Stimulated activated CD4-positive, alpha-beta T cell treated with anti-CD3 and anti-CD28 coated beads, Interleukin-1b, Interleukin-23, amount 100 ng/mL, for 48 hours (primary cell): ENCODE results near the gene GMPS.
"Not testable (repeated sequence)": the region's sequence is repeated elsewhere in the genome, so short reads cannot be mapped to it uniquely, and the experiment has no call there.

Experiments
- DNase-seq: peaks from one replicate; pipeline ENCODE4 v3.0.0-alpha.2; 2020

GMPS gene

GRCh38 chr3:155870133-155870944, at the start of gene GMPS:
Gene GMPS, plus strand, starts transcription at chr3:155870650. Its CDS starts 221 bp downstream, at chr3:155870871.
- DNase-seq, result peak; percentile 96

- DNase-seq, result not testable (repeated sequence)
Observed at GRCh38 chr3:155828490-155829098, 41.9 kb upstream of the GMPS start.

GRCh38 chr3:155835341-155836071, 34.9 kb upstream of the GMPS start:
- no peak for DNase-seq

- no peak for DNase-seq
Observed at GRCh38 chr3:155843569-155843968, 26.9 kb upstream of the GMPS start.

- DNase-seq, result no peak
Observed at GRCh38 chr3:155846119-155846518, 24.3 kb upstream of the GMPS start.

- no peak for DNase-seq
Observed at GRCh38 chr3:155847993-155848392, 22.5 kb upstream of the GMPS start.

GRCh38 chr3:155849404-155849803, 21.0 kb upstream of the GMPS start:
- not testable (repeated sequence) for DNase-seq

- no peak for DNase-seq
Observed at GRCh38 chr3:155852341-155852740, 18.1 kb upstream of the GMPS start.

GRCh38 chr3:155853214-155854140, 17.0 kb upstream of the GMPS start:
- DNase-seq, result peak; percentile 45

GRCh38 chr3:155854141-155854940, 16.1 kb upstream of the GMPS start, which contains the start of gene SLC33A1:
Gene SLC33A1, minus strand, starts transcription at chr3:155854427. Its CDS starts 430 bp downstream, at chr3:155853997.
- DNase-seq, result peak; percentile 99

GRCh38 chr3:155859859-155860258, 10.6 kb upstream of the GMPS start:
- no peak for DNase-seq

GRCh38 chr3:155860424-155860823, 10.0 kb upstream of the GMPS start:
- not testable (repeated sequence) for DNase-seq

GRCh38 chr3:155861476-155862183, 8.8 kb upstream of the GMPS start:
- no peak for DNase-seq

GRCh38 chr3:155862290-155862982, 8.0 kb upstream of the GMPS start:
- peak; percentile 73 for DNase-seq

- DNase-seq, result no peak
Observed at GRCh38 chr3:155863072-155863784, 7.2 kb upstream of the GMPS start.

GRCh38 chr3:155869691-155870090, 759 bp upstream of the GMPS start:
- DNase-seq, result no peak

GRCh38 chr3:155870945-155871745, 695 bp downstream of the GMPS start:
- peak; percentile 34 for DNase-seq

- DNase-seq, result no peak
Observed at GRCh38 chr3:155871746-155872158, 1.3 kb downstream of the GMPS start.
